OCI-LY7 (cell line): Measurements from ENCODE around the gene STPG4.

Source experiments
- EZH2phosphoT487 ChIP-seq: fragments of 200-600 bp; sonication (generic); IDR thresholded peaks from 2 replicates; pipeline ENCODE4 v1.6.1; 2018; ENCODE audit warnings: low read depth, borderline replicate concordance, mild to moderate bottlenecking, mixed run types, antibody characterized with exemption, low read length, moderate library complexity, mixed read lengths
- TF ChIP-seq, protein P1 (sequence below): fragments of 200-600 bp; sonication (generic); conservative IDR thresholded peaks from 2 replicates; pipeline ENCODE4 v1.5.1; 2014; ENCODE audit warnings: mild to moderate bottlenecking, antibody characterized with exemption, low read length, moderate library complexity, mixed read lengths

DNA sequence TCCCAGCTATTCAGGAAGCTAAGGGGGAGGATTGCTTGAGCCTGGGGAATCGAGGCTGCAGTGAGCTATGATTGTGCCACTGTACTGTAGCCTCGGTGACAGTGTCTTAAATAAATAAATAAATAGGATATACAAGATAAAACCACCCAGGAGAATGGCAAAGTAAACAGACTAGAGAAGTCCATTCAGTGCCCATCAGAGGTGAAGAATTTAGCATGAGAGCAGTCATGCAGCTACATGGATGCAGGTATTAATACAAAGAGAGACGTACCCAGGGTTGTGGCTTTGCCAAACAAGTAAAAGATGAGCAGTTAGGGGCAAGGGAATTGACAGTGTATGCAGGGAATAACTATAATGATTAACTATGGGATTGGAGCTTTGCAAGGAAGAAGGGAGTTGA, 8.1 kb downstream of the STPG4 start:
- TF ChIP-seq, protein P1, sequence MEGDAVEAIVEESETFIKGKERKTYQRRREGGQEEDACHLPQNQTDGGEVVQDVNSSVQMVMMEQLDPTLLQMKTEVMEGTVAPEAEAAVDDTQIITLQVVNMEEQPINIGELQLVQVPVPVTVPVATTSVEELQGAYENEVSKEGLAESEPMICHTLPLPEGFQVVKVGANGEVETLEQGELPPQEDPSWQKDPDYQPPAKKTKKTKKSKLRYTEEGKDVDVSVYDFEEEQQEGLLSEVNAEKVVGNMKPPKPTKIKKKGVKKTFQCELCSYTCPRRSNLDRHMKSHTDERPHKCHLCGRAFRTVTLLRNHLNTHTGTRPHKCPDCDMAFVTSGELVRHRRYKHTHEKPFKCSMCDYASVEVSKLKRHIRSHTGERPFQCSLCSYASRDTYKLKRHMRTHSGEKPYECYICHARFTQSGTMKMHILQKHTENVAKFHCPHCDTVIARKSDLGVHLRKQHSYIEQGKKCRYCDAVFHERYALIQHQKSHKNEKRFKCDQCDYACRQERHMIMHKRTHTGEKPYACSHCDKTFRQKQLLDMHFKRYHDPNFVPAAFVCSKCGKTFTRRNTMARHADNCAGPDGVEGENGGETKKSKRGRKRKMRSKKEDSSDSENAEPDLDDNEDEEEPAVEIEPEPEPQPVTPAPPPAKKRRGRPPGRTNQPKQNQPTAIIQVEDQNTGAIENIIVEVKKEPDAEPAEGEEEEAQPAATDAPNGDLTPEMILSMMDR: no peak
- no peak for TF ChIP-seq EZH2phosphoT487
